GM18499 (cell line): Measurements from ENCODE around the gene DEFB113.

Experiments used
- ATAC-seq: cut with Tn5 transposase; IDR thresholded peaks from one replicate; pipeline ENCODE4 v1.9.1; 2021; ENCODE audit warnings: moderate number of reproducible peaks; ENCODE audit not compliant: insufficient read depth, unreplicated experiment

Gene DEFB113

DNA sequence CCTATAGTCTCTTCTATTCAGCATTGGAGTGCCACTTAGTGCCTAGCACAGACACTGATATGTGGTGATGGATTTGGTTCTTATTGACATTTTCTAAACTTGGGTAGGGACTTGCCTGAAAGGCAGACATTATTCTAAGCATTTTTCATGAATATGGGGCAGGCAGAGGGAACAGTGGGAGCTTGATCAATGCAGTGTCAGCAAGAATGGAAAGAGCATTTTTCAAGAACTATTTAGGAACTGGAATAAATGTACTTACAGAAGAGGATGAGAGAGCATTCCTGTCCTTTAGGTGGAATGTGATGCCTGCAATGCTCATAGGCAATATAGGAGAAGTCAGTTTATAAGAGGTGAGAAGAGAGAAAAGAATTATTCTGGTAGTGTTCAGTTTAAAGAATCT is 31.6 kb downstream of the DEFB113 start:
- no peak for ATAC-seq

- ATAC-seq: no peak
These were observed 32.4 kb downstream of the DEFB113 start for GRCh38 chr6:49937017-49937416.

DNA sequence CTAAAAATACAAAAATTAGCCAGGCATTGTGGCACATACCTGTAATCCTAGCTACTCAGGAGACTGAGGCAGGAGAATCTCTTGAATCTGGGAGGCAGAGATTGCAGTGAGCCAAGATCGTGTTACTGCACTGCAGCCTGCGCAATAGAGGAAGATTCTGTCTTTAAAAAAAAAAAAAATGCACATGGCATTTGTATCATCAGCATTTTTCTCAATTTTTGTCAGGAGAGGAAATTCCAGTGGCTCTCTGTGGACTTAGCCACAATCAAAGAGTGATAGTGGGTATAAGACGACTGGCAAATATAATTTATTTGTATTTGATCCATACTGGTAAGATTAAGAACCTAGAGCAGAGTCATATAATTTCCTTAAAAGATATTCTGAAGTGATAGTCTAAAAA is 34.0 kb downstream of the DEFB113 start:
- no peak for ATAC-seq

- no peak for ATAC-seq
These were observed 34.7 kb downstream of the DEFB113 start for GRCh38 chr6:49934770-49935169.

- ATAC-seq: no peak
These were observed 35.9 kb downstream of the DEFB113 start for GRCh38 chr6:49933526-49933925.

DNA sequence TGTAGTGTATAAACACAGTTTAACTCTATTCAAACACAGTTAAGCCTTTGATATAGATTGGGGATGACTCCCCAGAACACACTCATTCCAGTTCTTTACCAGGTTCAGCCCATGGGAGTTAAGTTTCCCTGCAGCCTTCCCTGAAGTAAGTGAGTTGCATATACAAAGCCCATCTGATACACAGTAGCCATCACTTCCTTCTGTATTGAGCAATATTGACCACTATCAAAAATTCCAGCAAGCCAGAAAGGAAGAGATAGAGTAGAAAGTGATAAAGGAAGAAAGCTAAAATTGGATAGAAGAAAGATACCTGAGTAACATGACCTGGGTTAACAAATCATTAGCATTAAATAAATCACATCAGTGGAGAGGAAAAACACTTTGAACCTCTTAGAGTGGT is 40.1 kb downstream of the DEFB113 start:
- ATAC-seq: no peak

DNA sequence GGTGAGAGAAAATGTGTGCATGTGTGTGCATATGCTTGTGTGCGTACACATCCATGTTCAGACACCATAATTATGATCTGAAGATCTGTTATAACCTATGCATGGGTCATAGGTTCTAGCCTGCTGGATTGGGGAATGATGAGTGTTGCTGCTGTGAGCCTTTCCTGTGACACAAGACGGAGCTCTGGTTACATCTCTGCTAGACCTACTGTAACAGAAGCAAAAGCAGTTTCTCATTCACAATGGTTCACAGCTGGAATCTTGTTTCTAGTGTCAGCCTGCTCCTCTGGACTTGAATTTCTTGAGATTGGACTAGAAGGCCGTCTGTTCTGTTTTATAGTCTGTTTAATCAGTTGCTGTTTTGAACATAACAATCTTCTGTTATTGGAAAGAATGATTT is 45.6 kb downstream of the DEFB113 start:
- ATAC-seq: no peak

DNA sequence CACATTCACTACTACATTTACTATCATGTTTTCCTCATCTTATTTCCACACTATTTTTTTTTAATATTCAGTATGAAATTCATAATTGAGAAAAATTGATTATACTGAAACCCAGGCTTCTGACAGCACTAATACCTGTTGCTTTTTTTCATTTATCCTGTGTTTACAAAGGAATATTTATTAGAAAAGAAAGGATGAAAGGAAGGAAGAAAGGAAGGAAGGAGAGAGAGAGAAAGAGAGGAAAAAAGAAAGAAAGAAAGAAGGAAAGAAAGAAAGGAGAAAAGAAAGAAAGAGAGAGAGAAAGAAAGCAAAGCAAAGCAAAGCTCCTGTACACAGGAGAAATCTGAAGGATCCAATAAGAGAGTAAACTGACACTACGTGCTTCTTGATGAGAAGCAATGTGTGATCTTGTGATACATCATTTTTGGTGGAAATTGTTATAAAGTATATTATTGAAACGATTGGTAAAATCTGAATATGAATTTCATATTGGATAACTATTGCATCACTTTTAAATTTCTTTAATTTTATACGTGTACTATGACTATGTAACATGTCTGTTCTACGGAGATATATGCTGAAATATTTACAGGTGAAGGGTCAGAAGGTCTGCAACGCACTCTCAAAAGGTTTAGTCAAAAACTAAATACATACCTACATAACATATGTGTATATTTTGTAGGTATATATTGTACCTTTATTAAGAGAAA is 49.3 kb downstream of the DEFB113 start:
- ATAC-seq: no peak

DNA sequence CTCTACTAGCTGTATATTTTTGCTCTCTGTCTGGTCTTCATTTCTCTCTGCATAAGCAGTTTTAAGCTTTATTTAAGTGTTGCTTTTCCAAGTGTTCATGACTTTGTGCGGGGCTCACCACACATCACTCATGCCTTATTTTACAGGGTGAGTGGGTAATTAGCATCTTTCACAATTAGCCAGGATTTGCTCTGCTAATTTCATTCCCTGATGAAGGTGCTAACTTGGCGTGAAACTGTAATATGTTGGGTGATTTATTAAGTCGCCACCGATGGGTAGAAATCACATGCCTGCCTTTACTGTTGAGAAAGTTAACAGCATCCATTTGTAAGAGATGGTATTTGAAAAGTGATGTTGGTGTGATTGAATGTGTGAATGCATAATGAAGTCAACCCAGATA is 50.2 kb downstream of the DEFB113 start:
- no peak for ATAC-seq

GRCh38 chr6:49918787-49919186 is 50.6 kb downstream of the DEFB113 start:
- ATAC-seq: no peak
